ENCODE measurements around the gene SEMA5A. TPM values are rescaled to one million over a fixed set of nuclear protein-coding genes. Genes with fewer than 3 reads are reported as not detected.

The SEMA5A gene
- total RNA-seq, 5 donors from 2014 or later (not counting 1 experiment from before 2014, with no cell fraction given): 0.60 to 5.1 (median 1.5) TPM

- Histone ChIP-seq H3K27ac (ENCODE audit: low read length) (no peak overlapping the region), H3K4me1 (ENCODE audit: control insufficient read depth in 1 of 2, extremely low read depth in 1 of 2, insufficient read depth in 2 of 2, low read length in 2 of 2) (no peaks in the 10 kb centered on the region), H3K36me3 (ENCODE audit: control insufficient read depth in 2 of 2, extremely low read depth in 1 of 2, insufficient read depth in 1 of 2, low read length in 1 of 2) (no peaks in the 10 kb centered on the region), H3K9me3 (no peaks in the 10 kb centered on the region), H3K27me3 (replicated peaks in 1 of 2; ENCODE audit: control insufficient read depth in 2 of 2, extremely low read depth in 1 of 2, insufficient read depth in 2 of 2, low read length in 1 of 2) (no peaks in the 10 kb centered on the region), H3K4me3 (ENCODE audit: control insufficient read depth in 1 of 2, extremely low read depth in 1 of 2, low read length in 1 of 2) (no peak overlapping the region)
- ATAC-seq (replicated peaks in 1 of 4): no peak
- POLR2A ChIA-PET: no interaction called here
- WGBS (ENCODE audit: insufficient coverage): no CpG with 5 or more reads among the region's 6 CpGs
- no peak overlapping the region for H3K27ac Mint-ChIP-seq
- no peaks in the 10 kb centered on the region for H3K36me3 Mint-ChIP-seq
- H3K4me3 Mint-ChIP-seq: no peak overlapping the region
- CTCF ChIA-PET: no interaction called here
- no peak for DNase-seq
- H3K27me3 Mint-ChIP-seq: no peaks in the 10 kb centered on the region
- peaks cover 2 to 12% (median 5%) of the 10 kb centered on the region in 3 donors for H3K9me3 Mint-ChIP-seq
- no peaks in the 10 kb centered on the region for H3K4me1 Mint-ChIP-seq
Measured at GRCh38 chr5:9342161-9342787, 203.6 kb downstream of the SEMA5A start.

- 67% methylated on average over 1 of the region's 2 CpGs for WGBS (ENCODE audit: insufficient coverage)
- Mint-ChIP-seq H3K36me3 (no peaks in the 10 kb centered on the region), H3K27me3 (no peaks in the 10 kb centered on the region), H3K4me1 (no peaks in the 10 kb centered on the region), H3K9me3 (peaks cover 2 to 12% (median 5%) of the 10 kb centered on the region in 3 donors), H3K4me3 (no peak overlapping the region), H3K27ac (no peak overlapping the region)
- POLR2A ChIA-PET: no interaction called here
- no peaks in the 10 kb centered on the region for H3K27me3 ChIP-seq (replicated peaks in 1 of 2; ENCODE audit: control insufficient read depth in 2 of 2, extremely low read depth in 1 of 2, insufficient read depth in 2 of 2, low read length in 1 of 2)
- ATAC-seq (replicated peaks in 1 of 4): no peak
- no peak for DNase-seq
- no peaks in the 10 kb centered on the region for H3K36me3 ChIP-seq (ENCODE audit: control insufficient read depth in 2 of 2, extremely low read depth in 1 of 2, insufficient read depth in 1 of 2, low read length in 1 of 2)
- H3K4me1 ChIP-seq (ENCODE audit: control insufficient read depth in 1 of 2, extremely low read depth in 1 of 2, insufficient read depth in 2 of 2, low read length in 2 of 2): no peaks in the 10 kb centered on the region
- CTCF ChIA-PET: no interaction called here
- H3K4me3 ChIP-seq (ENCODE audit: control insufficient read depth in 1 of 2, extremely low read depth in 1 of 2, low read length in 1 of 2): no peak overlapping the region
- H3K27ac ChIP-seq (ENCODE audit: low read length): no peak overlapping the region
- no peaks in the 10 kb centered on the region for H3K9me3 ChIP-seq
Measured at GRCh38 chr5:9340085-9340484, 205.8 kb downstream of the SEMA5A start.

GRCh38 chr5:9339206-9339818 lies 206.6 kb downstream of the SEMA5A start:
- H3K36me3 ChIP-seq (ENCODE audit: control insufficient read depth in 2 of 2, extremely low read depth in 1 of 2, insufficient read depth in 1 of 2, low read length in 1 of 2): no peaks in the 10 kb centered on the region
- WGBS (ENCODE audit: insufficient coverage): no CpG with 5 or more reads among the region's 3 CpGs
- no peak for DNase-seq
- H3K27ac ChIP-seq (ENCODE audit: low read length): no peak overlapping the region
- no peaks in the 10 kb centered on the region for H3K4me1 ChIP-seq (ENCODE audit: control insufficient read depth in 1 of 2, extremely low read depth in 1 of 2, insufficient read depth in 2 of 2, low read length in 2 of 2)
- peaks cover 2 to 12% (median 5%) of the 10 kb centered on the region in 3 donors for H3K9me3 Mint-ChIP-seq
- CTCF ChIA-PET: no interaction called here
- POLR2A ChIA-PET: no interaction called here
- H3K27ac Mint-ChIP-seq: no peak overlapping the region
- no peak overlapping the region for H3K4me3 Mint-ChIP-seq
- no peaks in the 10 kb centered on the region for H3K27me3 ChIP-seq (replicated peaks in 1 of 2; ENCODE audit: control insufficient read depth in 2 of 2, extremely low read depth in 1 of 2, insufficient read depth in 2 of 2, low read length in 1 of 2)
- no peaks in the 10 kb centered on the region for H3K4me1 Mint-ChIP-seq
- no peaks in the 10 kb centered on the region for H3K27me3 Mint-ChIP-seq
- no peaks in the 10 kb centered on the region for H3K36me3 Mint-ChIP-seq
- no peaks in the 10 kb centered on the region for H3K9me3 ChIP-seq
- no peak for ATAC-seq (replicated peaks in 1 of 4)
- H3K4me3 ChIP-seq (ENCODE audit: control insufficient read depth in 1 of 2, extremely low read depth in 1 of 2, low read length in 1 of 2): no peak overlapping the region

- Histone ChIP-seq H3K4me1 (ENCODE audit: control insufficient read depth in 1 of 2, extremely low read depth in 1 of 2, insufficient read depth in 2 of 2, low read length in 2 of 2) (no peaks in the 10 kb centered on the region), H3K9me3 (no peaks in the 10 kb centered on the region), H3K27ac (ENCODE audit: low read length) (no peak overlapping the region), H3K36me3 (ENCODE audit: control insufficient read depth in 2 of 2, extremely low read depth in 1 of 2, insufficient read depth in 1 of 2, low read length in 1 of 2) (no peaks in the 10 kb centered on the region), H3K27me3 (replicated peaks in 1 of 2; ENCODE audit: control insufficient read depth in 2 of 2, extremely low read depth in 1 of 2, insufficient read depth in 2 of 2, low read length in 1 of 2) (no peaks in the 10 kb centered on the region), H3K4me3 (ENCODE audit: control insufficient read depth in 1 of 2, extremely low read depth in 1 of 2, low read length in 1 of 2) (no peak overlapping the region)
- ATAC-seq (replicated peaks in 1 of 4) (no peak), DNase-seq (no peak)
- H3K36me3 Mint-ChIP-seq: no peaks in the 10 kb centered on the region
- H3K4me3 Mint-ChIP-seq: no peak overlapping the region
- CTCF ChIA-PET: no interaction called here
- no peaks in the 10 kb centered on the region for H3K4me1 Mint-ChIP-seq
- POLR2A ChIA-PET: interaction anchor here in 1 of 2 donors (0.8 kb wide), 1 partner anchor 23 kb away, joined by 4 read pairs; no protein-coding TSS in a partner anchor
- H3K27me3 Mint-ChIP-seq: no peaks in the 10 kb centered on the region
- no peak overlapping the region for H3K27ac Mint-ChIP-seq
- WGBS (ENCODE audit: insufficient coverage): no CpG with 5 or more reads among the region's 4 CpGs
- H3K9me3 Mint-ChIP-seq: peaks cover 2 to 12% (median 5%) of the 10 kb centered on the region in 3 donors
Measured at GRCh38 chr5:9338796-9339195, 207.1 kb downstream of the SEMA5A start.

- Mint-ChIP-seq H3K4me3 (no peak overlapping the region), H3K27ac (no peak overlapping the region), H3K27me3 (no peaks in the 10 kb centered on the region), H3K9me3 (peaks cover 2 to 12% (median 5%) of the 10 kb centered on the region in 3 donors), H3K4me1 (no peaks in the 10 kb centered on the region), H3K36me3 (no peaks in the 10 kb centered on the region)
- Histone ChIP-seq H3K27me3 (replicated peaks in 1 of 2; ENCODE audit: control insufficient read depth in 2 of 2, extremely low read depth in 1 of 2, insufficient read depth in 2 of 2, low read length in 1 of 2) (no peaks in the 10 kb centered on the region), H3K4me1 (ENCODE audit: control insufficient read depth in 1 of 2, extremely low read depth in 1 of 2, insufficient read depth in 2 of 2, low read length in 2 of 2) (no peaks in the 10 kb centered on the region), H3K9me3 (no peaks in the 10 kb centered on the region), H3K27ac (ENCODE audit: low read length) (no peak overlapping the region), H3K36me3 (ENCODE audit: control insufficient read depth in 2 of 2, extremely low read depth in 1 of 2, insufficient read depth in 1 of 2, low read length in 1 of 2) (no peaks in the 10 kb centered on the region), H3K4me3 (ENCODE audit: control insufficient read depth in 1 of 2, extremely low read depth in 1 of 2, low read length in 1 of 2) (no peak overlapping the region)
- POLR2A ChIA-PET: interaction anchor here in 1 of 2 donors (0.8 kb wide), 1 partner anchor 23 kb away, joined by 4 read pairs; no protein-coding TSS in a partner anchor
- WGBS (ENCODE audit: insufficient coverage): 58% methylated on average over 2 of the region's 4 CpGs
- ATAC-seq (replicated peaks in 1 of 4) (no peak), DNase-seq (no peak)
- CTCF ChIA-PET: no interaction called here
Measured at GRCh38 chr5:9337928-9338595, 207.8 kb downstream of the SEMA5A start.

- Mint-ChIP-seq H3K9me3 (peaks cover 2 to 9% (median 5%) of the 10 kb centered on the region in 3 donors), H3K4me3 (no peak overlapping the region), H3K27me3 (no peaks in the 10 kb centered on the region), H3K27ac (no peak overlapping the region), H3K36me3 (no peaks in the 10 kb centered on the region), H3K4me1 (no peaks in the 10 kb centered on the region)
- WGBS (ENCODE audit: insufficient coverage): 83% methylated on average over 1 of the region's 2 CpGs
- ChIA-PET POLR2A (no interaction called here), CTCF (no interaction called here)
- H3K27ac ChIP-seq (ENCODE audit: low read length): no peak overlapping the region
- no peaks in the 10 kb centered on the region for H3K4me1 ChIP-seq (ENCODE audit: control insufficient read depth in 1 of 2, extremely low read depth in 1 of 2, insufficient read depth in 2 of 2, low read length in 2 of 2)
- H3K4me3 ChIP-seq (ENCODE audit: control insufficient read depth in 1 of 2, extremely low read depth in 1 of 2, low read length in 1 of 2): no peak overlapping the region
- H3K9me3 ChIP-seq: no peaks in the 10 kb centered on the region
- ATAC-seq (replicated peaks in 1 of 4) (no peak), DNase-seq (no peak)
- no peaks in the 10 kb centered on the region for H3K36me3 ChIP-seq (ENCODE audit: control insufficient read depth in 2 of 2, extremely low read depth in 1 of 2, insufficient read depth in 1 of 2, low read length in 1 of 2)
- H3K27me3 ChIP-seq (replicated peaks in 1 of 2; ENCODE audit: control insufficient read depth in 2 of 2, extremely low read depth in 1 of 2, insufficient read depth in 2 of 2, low read length in 1 of 2): no peaks in the 10 kb centered on the region
Measured at GRCh38 chr5:9335754-9336495, 209.9 kb downstream of the SEMA5A start.

All from T-cell (primary cell).